Activated naive CD4-positive, alpha-beta T cell treated with Interleukin-2 at 50 U/mL for 16 hours (primary cell): Measurements from ENCODE around the gene EREG.
A peak's percentile ranks its signal among the peaks of the same experiment; 100 is the strongest.
"Not testable (repeated sequence)": the region's sequence is repeated elsewhere in the genome, so short reads cannot be mapped to it uniquely, and the experiment has no call there.

ENCODE experiments used
- DNase-seq: peaks from one replicate; pipeline ENCODE4 v3.0.0-alpha.2; 2020

EREG gene

GRCh38 chr4:74364652-74365491 is at the start of gene EREG:
Gene EREG (plus strand): TSS chr4:74365145. CDS start chr4:74365309, 164 bp downstream.
- DNase-seq = no peak

DNA sequence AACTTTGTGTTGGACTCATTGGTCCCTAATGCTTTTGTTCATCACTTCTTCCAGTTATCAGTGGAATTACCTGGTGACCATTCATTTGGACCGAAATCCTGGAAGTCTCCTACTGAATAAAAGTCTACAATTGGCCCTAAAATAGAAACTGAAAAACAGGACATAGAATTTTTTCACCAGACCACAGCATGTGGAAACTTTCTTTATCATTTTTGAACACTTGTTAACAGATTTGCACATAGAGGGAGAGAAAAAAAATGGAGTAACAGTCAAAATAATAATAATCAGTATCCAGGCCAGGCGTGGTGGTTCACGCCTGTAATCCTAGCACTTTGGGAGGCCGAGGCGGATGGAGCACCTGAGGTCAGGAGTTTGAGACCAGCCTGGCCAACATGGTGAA is 49.6 kb upstream of the EREG start:
- no peak for DNase-seq

DNA sequence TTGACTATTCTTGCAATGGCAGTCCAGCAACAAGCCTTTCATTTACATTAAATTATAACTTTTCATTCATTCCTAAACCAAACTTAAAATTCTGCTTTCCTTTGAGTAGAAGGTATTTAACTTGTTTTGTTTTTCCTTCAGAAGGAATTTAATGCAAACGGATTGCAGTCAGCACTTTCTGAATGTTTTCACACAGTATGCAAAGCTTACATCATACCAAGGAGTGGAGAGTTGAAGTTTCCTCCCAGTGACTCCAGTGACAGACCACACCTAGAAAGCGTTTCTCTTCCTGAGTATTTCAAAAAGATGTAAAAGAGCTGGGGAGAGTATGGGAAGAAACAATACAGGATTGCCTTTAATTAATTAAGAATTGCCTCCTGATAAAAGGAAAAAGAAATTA is 48.5 kb upstream of the EREG start:
- DNase-seq = no peak

DNA sequence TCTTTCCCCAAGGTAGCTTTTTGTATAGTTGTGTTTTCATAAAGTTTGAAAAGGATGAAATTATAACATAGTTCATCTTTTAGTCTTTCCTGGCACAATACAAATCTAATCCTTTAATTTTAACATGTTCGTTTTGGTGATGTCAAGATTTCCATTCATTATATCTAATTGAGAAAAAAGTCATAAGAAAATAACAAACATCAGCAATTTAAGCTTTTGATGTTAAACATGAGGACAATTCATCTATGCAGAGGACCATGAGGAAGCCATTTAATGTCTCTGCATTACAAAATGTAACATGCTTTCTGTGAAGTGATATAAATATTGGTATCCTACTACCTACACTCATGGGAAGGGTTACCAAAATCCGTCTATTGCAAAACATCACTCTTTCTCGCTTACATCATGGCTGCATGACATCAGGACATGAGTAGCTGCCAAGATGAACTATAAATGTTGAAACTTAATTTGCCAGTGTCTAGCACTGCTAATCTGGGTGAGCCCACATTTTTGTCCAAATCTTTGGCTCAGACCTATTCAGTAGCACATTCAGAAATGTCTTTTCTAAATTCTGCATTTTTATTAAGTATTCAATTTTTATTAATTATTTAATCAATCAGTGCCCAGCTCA is 47.2 kb upstream of the EREG start:
- DNase-seq = no peak

- DNase-seq = no peak
Measured at GRCh38 chr4:74318276-74318675, 46.7 kb upstream of the EREG start.

GRCh38 chr4:74319470-74319869 is 45.5 kb upstream of the EREG start:
- no peak for DNase-seq

DNA sequence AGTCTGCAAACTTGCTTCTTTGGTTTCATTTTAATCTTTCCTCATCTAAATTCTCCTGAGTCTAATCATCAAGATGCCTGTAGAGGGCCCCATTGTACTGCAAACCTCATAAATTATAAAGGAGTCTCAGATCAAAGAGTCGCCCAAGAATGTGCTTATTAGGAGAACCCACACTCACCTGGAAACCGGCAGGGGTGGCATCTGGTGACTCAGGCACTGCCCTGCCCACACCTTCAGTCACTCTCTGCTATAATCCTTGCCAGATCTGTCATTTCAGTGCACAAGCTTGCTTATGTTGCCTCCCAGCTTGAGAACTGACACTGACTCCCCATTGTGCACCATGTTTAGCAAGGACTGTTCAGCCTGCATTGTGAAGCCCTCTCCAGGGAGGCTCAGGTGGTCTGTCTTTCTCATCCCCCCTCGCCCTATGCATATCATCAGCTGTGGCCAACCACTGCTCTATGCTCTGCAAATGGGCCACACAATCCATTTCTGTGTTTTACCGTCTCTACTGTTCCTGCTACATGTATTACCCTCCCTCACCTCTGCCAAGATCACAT is 44.3 kb upstream of the EREG start:
- DNase-seq = peak; percentile 22

GRCh38 chr4:74322301-74322700 is 42.6 kb upstream of the EREG start:
- no peak for DNase-seq

DNA sequence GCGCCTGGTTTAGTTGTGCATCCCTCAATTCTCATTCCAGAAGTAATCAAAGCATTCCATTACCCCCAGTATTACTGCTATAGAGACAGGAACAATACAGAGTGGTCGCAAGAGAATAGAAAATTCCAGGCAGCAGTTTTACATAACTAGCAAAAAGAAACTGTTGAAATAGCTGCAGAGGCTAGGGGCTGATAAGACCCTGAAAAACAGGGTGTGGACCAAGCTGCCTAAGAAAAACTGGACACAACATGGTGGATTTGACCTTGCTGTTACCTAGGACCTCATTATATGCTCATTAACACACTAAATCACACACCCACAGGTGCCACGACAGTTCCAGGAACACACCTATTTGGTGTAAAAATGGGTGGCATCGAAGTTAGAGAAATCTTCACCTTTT is 41.3 kb upstream of the EREG start:
- no peak for DNase-seq

GRCh38 chr4:74324262-74324661 is 40.7 kb upstream of the EREG start:
- DNase-seq = no peak

DNA sequence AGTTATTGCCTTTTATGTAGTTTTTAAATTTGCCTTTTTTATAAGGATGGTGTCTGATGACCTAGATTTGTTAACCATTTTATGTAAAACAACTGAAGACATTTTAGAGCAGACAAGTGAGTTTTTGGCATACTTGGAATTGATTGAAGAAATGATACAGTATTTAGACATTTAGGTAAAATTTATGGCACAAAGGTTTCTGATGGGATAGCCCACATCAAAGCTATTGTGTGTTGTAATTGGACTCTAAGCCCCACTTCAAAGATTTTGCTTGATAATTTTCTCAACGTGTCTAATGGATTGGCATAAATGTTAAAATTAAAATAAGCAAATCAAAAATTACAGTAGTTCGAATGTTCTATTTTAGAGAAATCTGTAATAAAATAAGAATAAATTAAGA is 39.1 kb upstream of the EREG start:
- no peak for DNase-seq

GRCh38 chr4:74327762-74328161 is 37.2 kb upstream of the EREG start:
- DNase-seq = no peak

DNA sequence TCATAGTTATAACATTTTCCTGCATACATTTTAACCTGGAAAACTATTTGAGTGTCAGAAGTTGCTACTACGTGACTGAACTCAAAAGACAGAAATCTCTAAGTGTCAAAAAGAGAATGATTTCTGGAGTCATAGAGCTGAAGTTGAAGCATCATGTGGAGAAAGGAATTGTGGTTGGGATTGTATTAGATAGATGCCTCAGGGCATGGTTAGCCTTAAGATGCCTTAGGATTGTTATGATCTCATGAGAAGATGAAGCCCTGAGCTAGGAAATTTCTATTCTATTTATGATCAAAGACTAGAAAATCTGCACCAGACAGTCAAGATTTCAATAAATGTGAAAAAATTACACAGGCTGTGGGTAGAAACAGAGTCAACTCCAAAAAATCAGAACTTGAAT is 36.4 kb upstream of the EREG start:
- no peak for DNase-seq

DNA sequence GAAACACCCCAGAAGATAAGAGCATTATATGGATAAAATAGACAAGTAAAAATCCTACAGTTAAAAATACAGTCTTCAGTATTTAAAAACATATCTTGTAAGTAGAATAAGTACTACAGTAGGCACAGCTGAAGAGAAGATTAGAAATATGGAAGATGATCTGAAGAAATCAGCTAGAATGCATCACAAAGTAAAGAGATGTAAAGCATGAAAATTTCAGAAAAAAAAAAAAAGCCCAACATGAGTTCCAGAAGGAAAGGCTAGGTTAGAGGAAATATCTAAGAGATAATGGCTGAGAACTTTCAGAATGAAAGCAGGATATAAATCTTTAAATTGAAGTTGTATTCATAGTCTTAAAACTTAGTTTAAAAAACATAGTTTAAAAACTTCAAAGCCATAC is 35.6 kb upstream of the EREG start:
- no peak for DNase-seq

DNA sequence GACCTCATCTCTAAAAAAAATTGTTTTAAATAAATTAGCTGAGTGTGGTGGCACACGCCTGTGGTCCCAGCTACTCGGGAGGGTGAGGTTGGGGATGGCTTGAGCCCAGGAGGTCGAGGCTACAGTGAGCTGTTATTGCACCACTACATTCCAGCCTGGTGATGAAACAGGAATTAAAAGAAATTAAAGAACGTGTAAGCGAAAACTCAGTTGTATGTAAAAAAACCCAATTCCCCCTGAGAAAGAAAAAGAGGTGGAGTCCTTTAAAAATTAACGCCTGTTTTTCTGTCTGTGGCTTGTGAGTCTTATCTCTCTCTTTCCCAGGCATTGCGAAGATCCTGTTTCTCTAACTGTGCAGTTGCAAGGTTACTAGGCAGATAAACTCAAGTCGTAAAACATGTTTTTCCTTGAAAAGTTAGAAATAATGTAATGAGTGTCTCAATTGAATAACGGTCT is 34.6 kb upstream of the EREG start:
- DNase-seq = no peak

GRCh38 chr4:74331252-74331651 is 33.7 kb upstream of the EREG start:
- DNase-seq = no peak

GRCh38 chr4:74331944-74332343 is 33.0 kb upstream of the EREG start:
- DNase-seq = no peak

DNA sequence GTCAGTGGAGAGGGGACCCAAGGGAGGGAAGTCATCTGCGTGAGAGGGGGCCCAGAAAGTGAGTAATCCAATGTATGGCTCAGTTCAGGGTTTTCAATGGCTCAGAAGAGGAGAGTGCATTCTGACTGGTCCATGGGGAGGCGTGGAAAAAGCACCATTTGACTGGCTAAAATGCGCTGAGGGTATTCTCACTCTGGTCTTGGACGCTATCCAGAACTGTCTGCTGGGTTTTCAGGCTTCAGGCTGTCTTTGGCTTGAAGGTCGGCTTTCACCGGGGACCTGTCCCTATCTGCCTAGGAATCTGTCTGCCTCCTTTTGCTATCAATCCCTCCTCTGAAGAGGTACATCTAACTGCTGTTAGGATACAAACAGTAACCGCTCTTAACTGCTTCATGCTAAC is 30.3 kb upstream of the EREG start:
- no peak for DNase-seq

DNA sequence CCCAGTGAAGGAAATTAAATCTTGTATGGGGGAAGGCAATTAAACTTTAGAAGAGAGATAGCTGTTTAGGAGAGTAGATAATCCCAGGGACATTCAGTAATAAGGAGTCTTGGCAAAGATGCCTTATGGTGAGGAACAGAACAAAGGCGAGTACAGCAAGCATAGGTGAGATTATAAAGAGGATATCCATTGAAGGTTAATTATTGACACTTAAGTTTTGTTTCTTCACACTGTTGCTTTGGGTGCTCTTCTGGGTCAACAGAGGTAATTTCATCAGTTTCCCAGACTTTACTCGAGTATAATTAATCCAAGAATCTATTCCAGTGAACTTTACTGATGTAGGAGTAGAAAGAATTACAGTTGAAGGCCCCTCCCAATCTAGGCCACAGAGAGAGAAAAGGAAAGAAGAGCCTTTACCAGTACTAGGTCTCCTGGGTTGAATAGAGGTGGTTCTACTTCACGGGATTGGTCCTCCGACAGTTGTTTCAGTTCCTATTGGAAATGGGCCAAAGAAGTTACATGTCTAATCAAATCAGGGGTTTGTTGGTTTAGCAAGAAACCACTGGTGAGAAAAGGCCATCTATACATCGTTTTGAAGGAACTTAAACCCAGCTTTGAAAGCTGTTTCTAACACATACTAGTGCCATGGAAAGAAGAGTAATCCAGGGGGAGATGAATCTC is 29.5 kb upstream of the EREG start:
- no peak for DNase-seq

- no peak for DNase-seq
Measured at GRCh38 chr4:74338792-74339333, 26.1 kb upstream of the EREG start.

DNA sequence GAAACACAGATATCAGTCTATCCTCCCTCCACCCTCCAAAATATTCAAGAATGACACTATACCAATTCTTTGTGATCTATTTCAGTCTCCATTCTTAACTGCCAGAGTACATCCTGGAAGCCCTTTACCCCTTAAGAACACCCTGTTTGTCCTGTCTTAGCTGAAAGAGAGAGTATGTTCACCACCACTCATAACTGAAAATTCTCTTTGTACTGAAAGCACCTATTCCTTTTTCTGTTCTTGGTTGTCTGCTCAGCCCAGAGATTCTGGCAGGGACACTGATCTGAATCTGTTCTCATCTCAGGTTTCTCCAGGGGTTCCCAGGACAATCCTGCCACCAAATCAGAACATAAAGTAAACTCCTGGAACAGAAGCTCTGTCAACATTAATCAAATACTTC is 25.4 kb upstream of the EREG start:
- DNase-seq = no peak

- DNase-seq = not testable (repeated sequence)
Measured at GRCh38 chr4:74340421-74340820, 24.5 kb upstream of the EREG start.

GRCh38 chr4:74344031-74344430 is 20.9 kb upstream of the EREG start:
- no peak for DNase-seq
